C4-2B (cell line): ENCODE measurements around the gene RBMS1.

Experiments used
- H3K27ac ChIP-seq: fragments of 450-650 bp; 2 replicates; pipeline ENCODE4 v1.5.1; 2017
- CTCF ChIP-seq: fragments of 450-650 bp; conservative IDR thresholded peaks from 2 replicates; pipeline ENCODE4 v1.5.1; 2017; ENCODE audit warnings: mild to moderate bottlenecking
- ZFX ChIP-seq: fragments of 450-650 bp; IDR thresholded peaks from 2 replicates; pipeline ENCODE4 v1.6.1; 2017

The RBMS1 gene

GRCh38 chr2:160363961-160364360 lies 129.6 kb downstream of the RBMS1 start:
- H3K27ac ChIP-seq, result no peak overlapping the region
- TF ChIP-seq CTCF (no peak), ZFX (no peak)

- no peak overlapping the region for H3K27ac ChIP-seq
- no peak for TF ChIP-seq ZFX
- TF ChIP-seq CTCF, result no peak
Measured at GRCh38 chr2:160363055-160363454, 130.6 kb downstream of the RBMS1 start.

GRCh38 chr2:160362541-160362940 lies 131.1 kb downstream of the RBMS1 start:
- H3K27ac ChIP-seq, result no peak overlapping the region
- TF ChIP-seq ZFX, result no peak

DNA sequence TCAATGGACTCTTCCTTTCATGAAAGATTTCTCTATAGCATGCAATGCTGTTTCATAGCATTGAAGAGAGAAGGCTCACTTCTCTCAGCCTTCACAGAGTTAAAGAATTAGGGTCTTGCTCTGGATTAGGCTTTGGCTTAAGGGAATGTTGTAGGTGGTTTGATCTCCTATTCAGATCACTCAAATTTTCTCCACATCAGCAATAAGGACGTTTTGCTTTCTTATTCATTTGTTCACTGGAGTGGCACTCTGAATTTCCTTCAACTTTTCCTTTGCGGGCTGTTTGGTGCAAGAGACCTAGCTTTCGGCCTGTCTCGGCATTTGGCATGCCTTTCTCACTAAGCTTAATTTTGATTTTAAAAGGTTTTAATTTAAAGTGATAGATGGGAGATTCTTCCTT lies 131.6 kb downstream of the RBMS1 start:
- no peak overlapping the region for H3K27ac ChIP-seq
- TF ChIP-seq CTCF, result no peak

GRCh38 chr2:160360089-160360757 lies 133.4 kb downstream of the RBMS1 start:
- no peak overlapping the region for H3K27ac ChIP-seq
- TF ChIP-seq ZFX (no peak), CTCF (no peak)

DNA sequence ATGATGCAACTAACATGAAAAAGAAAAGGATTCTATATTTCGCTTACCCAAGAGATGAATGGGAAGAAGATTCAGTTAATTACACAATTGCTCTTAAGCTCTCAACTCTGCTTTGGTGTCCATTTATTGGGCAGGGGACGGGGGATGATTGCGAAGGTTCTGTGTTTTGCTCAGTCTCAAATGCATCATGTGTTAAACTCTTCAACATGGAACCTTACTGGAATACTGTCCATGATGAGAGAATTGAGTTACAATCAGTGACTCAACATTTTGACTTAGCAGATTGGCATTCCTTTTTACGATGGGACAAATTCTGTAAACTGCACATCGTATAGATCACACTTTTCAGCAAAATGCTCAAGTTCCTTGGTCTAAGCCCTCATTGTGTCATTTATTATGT lies 135.6 kb downstream of the RBMS1 start:
- no peak overlapping the region for H3K27ac ChIP-seq

DNA sequence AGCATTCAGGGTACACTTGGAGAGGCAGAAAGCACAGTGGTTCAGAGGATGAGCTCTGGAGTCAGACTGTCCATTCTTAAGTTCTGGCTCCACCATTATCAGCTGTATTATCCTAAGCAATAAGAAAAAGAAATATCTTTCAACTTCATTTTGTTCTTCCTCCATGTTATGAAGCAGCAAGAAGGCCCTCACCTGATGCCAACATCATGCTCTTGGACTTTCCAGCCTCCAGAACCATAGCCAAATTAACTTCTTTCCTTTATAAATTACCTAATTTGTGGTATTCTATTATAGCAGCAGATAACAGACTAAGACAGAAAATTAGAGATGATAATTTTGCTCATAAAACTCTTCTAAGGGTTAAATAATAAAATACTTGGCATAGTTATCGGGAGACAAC lies 137.1 kb downstream of the RBMS1 start:
- no peak overlapping the region for H3K27ac ChIP-seq
- no peak for TF ChIP-seq ZFX
- TF ChIP-seq CTCF, result no peak

More for the DNA sequence above, 135.6 kb downstream of the RBMS1 start:
- no peak for TF ChIP-seq ZFX
- TF ChIP-seq CTCF, result no peak

DNA sequence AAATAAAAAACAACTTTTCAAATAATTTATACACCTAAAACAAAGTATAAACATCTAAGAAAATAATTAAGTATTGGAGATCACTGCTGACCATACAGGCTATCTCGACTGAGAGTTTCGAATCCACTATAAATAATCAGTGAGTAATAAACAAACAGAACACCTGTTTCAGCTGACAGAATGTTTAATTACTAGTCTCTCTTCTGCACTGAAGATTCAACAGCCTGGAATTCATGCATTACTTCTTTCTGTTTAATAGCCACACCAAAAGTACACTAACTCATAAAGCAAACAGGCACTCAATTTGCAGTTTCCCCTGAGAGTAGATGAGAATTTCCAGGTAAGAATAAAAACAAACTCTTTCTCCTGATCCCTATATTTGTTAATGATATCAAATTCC lies 138.5 kb downstream of the RBMS1 start:
- H3K27ac ChIP-seq, result no peak overlapping the region

More for the DNA sequence above, 138.5 kb downstream of the RBMS1 start:
- no peak for TF ChIP-seq CTCF
- no peak for TF ChIP-seq ZFX
